ENCODE results near the gene THRB. TPM values are rescaled to one million over a fixed set of nuclear protein-coding genes. Genes with fewer than 3 reads are reported as not detected.

The THRB gene
- total RNA-seq, 1 donor from 2014 or later: 32.8 TPM

DNA sequence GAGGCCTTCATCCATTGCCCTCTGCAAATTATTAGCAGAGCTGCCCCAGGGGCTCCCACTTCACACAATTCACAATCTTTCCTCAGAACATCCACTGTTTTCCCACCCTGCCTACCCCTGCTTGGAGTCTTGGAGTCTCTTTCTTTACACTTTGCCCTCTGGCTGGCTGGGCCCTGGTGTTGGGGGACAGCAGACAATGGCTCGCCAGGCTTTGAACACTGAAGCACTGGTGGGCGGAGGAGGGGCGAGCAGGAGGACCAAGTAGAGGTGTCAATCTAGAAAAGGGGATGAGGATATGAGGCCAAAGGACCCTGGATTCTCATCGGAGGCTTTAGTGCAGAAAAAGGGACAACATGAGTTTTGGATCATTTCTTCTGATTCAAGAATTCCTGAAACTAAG, 337.5 kb downstream of the THRB start:
- Histone ChIP-seq H3K4me3 (no peak overlapping the region), H3K27ac (replicated peaks) (no peak overlapping the region), H3K4me1 (peaks cover 18% of the 10 kb centered on the region), H3K27me3 (ENCODE audit: low read depth) (no peaks in the 10 kb centered on the region), H3K36me3 (no peaks in the 10 kb centered on the region), H3K9me3 (replicated peaks) (no peaks in the 10 kb centered on the region)
- no peak for DNase-seq
- TF ChIP-seq, protein P1, sequence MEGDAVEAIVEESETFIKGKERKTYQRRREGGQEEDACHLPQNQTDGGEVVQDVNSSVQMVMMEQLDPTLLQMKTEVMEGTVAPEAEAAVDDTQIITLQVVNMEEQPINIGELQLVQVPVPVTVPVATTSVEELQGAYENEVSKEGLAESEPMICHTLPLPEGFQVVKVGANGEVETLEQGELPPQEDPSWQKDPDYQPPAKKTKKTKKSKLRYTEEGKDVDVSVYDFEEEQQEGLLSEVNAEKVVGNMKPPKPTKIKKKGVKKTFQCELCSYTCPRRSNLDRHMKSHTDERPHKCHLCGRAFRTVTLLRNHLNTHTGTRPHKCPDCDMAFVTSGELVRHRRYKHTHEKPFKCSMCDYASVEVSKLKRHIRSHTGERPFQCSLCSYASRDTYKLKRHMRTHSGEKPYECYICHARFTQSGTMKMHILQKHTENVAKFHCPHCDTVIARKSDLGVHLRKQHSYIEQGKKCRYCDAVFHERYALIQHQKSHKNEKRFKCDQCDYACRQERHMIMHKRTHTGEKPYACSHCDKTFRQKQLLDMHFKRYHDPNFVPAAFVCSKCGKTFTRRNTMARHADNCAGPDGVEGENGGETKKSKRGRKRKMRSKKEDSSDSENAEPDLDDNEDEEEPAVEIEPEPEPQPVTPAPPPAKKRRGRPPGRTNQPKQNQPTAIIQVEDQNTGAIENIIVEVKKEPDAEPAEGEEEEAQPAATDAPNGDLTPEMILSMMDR (IDR thresholded peaks at IDR 0.05; ENCODE audit: borderline replicate concordance): no peak
- intact Hi-C loops (cut with micrococcal nuclease): no loop called here

GRCh38 chr3:24156466-24156865, 338.2 kb downstream of the THRB start:
- Histone ChIP-seq H3K4me1 (peaks cover 20% of the 10 kb centered on the region), H3K36me3 (no peaks in the 10 kb centered on the region), H3K9me3 (replicated peaks) (no peaks in the 10 kb centered on the region), H3K4me3 (no peak overlapping the region), H3K27me3 (ENCODE audit: low read depth) (no peaks in the 10 kb centered on the region), H3K27ac (replicated peaks) (no peak overlapping the region)
- no peak for DNase-seq
- intact Hi-C loops (cut with micrococcal nuclease): no loop called here
- TF ChIP-seq, protein P1 (IDR thresholded peaks at IDR 0.05; ENCODE audit: borderline replicate concordance): no peak

DNA sequence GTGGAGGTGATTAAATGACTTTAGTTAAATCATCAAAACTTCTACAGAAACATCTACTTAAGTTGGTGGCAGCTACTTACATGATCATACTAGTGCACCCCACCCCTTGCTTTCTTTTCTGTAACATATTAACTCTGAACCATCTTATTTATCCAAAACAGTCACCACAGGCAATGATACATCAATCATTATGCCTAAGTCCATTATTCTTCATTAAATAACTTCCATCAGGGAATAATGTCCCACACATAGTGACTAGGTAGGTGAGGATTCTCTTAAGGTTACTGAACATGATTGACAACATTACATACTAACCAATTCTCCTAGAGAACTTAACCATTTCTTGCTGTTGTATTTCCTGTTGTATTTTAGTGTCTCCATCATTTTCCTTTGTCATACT, 339.4 kb downstream of the THRB start:
- TF ChIP-seq, protein P1 (IDR thresholded peaks at IDR 0.05; ENCODE audit: borderline replicate concordance): no peak
- Histone ChIP-seq H3K36me3 (no peaks in the 10 kb centered on the region), H3K9me3 (replicated peaks) (no peaks in the 10 kb centered on the region), H3K27ac (replicated peaks) (no peak overlapping the region), H3K27me3 (ENCODE audit: low read depth) (no peaks in the 10 kb centered on the region), H3K4me3 (no peak overlapping the region), H3K4me1 (peaks cover 22% of the 10 kb centered on the region)
- intact Hi-C loops (cut with micrococcal nuclease): no loop called here
- no peak for DNase-seq

DNA sequence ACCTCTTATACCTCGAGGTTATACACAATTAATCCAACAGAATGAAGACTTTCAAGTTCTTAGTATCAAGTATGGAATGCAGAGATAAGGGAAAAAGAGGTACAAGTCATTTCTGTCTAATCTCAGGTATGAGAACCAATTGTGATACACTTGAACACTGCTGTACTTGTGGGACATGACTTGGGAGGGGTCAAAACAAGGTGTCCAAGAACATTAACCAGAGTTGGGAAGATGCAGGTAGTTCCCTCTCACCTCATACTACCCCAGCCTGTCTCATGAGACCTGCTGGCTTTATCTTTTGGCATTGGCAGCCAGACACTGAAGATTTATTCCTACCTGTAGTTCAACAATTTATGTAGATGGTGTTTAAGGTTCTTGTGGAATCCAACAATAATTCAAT, 339.9 kb downstream of the THRB start:
- Histone ChIP-seq H3K4me1 (peaks cover 22% of the 10 kb centered on the region), H3K36me3 (no peaks in the 10 kb centered on the region), H3K9me3 (replicated peaks) (no peaks in the 10 kb centered on the region), H3K4me3 (no peak overlapping the region), H3K27me3 (ENCODE audit: low read depth) (no peaks in the 10 kb centered on the region), H3K27ac (replicated peaks) (no peak overlapping the region)
- TF ChIP-seq, protein P1 (IDR thresholded peaks at IDR 0.05; ENCODE audit: borderline replicate concordance): no peak
- no peak for DNase-seq
- intact Hi-C loops (cut with micrococcal nuclease): no loop called here

- Histone ChIP-seq H3K27ac (replicated peaks) (no peak overlapping the region), H3K4me1 (peaks cover 22% of the 10 kb centered on the region), H3K36me3 (no peaks in the 10 kb centered on the region), H3K27me3 (ENCODE audit: low read depth) (no peaks in the 10 kb centered on the region), H3K4me3 (no peak overlapping the region), H3K9me3 (replicated peaks) (no peaks in the 10 kb centered on the region)
- DNase-seq: no peak
- intact Hi-C loops (cut with micrococcal nuclease): no loop called here
- TF ChIP-seq, protein P1 (IDR thresholded peaks at IDR 0.05; ENCODE audit: borderline replicate concordance): no peak
Measured at GRCh38 chr3:24154013-24154695, 340.5 kb downstream of the THRB start.
